ENCODE results near the gene TCTN1.
"Not testable (repeated sequence)": the region's sequence is repeated elsewhere in the genome, so short reads cannot be mapped to it uniquely, and the experiment has no call there.

The TCTN1 gene

DNA sequence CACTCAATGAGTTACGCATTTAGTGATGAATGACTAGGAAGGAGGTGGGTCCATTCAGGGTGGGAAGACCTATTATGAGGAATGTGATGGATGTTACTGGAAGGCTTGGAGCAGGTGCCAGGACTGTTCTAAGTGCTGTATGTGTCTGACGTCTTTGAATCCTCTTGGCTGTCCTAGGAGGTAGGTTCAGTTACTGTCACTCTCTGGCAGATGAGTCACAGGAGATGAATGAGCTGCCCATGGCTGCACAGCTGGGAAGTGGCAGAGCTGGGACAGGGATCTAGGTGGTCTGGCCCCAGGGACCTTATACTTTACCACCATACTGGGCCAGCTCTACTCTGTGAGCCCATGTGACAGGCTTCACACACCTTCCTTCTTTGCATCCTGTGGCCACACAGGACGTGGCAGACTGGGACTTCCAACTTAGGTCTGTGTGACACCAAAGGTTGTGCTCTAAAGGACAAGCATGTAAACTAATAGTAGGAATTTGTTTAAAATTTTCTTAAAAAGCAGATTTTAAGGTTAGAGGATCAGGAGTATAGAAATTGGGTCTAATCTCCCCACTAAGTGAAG, 24.0 kb downstream of the TCTN1 start:
- no peak overlapping the region for H3K27ac ChIP-seq
- TF ChIP-seq ZFX (IDR thresholded peaks at IDR 0.05), result no peak
- TF ChIP-seq, protein P1, sequence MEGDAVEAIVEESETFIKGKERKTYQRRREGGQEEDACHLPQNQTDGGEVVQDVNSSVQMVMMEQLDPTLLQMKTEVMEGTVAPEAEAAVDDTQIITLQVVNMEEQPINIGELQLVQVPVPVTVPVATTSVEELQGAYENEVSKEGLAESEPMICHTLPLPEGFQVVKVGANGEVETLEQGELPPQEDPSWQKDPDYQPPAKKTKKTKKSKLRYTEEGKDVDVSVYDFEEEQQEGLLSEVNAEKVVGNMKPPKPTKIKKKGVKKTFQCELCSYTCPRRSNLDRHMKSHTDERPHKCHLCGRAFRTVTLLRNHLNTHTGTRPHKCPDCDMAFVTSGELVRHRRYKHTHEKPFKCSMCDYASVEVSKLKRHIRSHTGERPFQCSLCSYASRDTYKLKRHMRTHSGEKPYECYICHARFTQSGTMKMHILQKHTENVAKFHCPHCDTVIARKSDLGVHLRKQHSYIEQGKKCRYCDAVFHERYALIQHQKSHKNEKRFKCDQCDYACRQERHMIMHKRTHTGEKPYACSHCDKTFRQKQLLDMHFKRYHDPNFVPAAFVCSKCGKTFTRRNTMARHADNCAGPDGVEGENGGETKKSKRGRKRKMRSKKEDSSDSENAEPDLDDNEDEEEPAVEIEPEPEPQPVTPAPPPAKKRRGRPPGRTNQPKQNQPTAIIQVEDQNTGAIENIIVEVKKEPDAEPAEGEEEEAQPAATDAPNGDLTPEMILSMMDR (conservative IDR thresholded peaks at IDR 0.05), result no peak

DNA sequence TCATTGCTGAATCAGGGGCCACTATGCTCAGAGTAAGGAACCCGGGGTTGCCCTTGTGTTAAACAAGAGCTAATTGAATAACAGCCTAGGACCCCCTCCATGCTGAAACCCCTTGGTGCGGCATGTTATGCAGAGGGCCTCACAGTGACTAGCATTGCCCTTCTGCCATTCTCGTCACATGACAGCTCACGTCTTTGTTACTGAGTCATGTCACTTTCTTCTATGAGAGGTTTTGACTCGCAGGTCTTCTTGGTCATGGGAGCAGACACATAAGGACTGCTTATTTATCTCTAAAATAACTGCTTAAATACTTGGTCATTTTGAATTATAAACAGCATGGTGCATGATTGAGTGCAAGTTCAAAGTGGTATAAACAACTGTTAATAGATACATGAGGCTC, 24.9 kb downstream of the TCTN1 start:
- TF ChIP-seq ZFX (IDR thresholded peaks at IDR 0.05), result no peak
- TF ChIP-seq, protein P1 (conservative IDR thresholded peaks at IDR 0.05), result no peak
- H3K27ac ChIP-seq, result no peak overlapping the region

DNA sequence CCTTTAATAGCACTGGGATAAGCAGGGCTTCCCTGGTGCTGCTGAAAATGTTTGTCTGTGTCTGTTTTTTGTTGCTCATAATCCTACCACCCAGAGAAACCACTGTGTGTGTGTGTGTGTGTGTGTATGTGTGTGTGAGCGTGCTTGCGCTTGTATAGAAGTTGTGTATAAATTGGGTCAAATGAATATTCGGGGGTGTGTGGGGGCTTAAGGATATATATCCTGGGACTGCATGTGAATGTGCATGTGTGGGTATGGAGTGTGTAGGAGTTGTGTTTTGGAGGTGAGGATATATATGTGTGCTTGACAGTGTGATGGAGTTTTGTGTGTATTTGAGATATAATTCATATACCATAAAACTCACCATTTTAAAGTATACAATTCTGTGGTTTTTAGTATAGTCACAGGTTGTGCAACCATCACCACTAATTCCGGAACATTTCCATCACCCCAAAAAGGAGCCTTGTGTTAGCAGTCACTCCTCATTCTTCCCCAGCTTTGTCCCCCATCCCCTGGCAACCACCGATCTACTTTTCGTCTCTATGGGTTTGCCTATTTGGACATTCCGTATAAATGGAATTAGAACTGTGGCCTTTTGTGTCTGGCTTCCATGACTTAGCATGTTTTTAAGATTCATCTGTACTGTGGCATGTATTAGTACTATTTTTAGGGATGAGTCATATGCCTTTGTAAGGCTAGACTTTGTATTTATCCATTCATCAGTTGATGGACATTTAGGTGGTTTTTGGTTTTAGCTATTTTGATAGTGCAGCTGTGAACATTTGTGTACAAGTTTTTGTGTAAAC, 25.6 kb downstream of the TCTN1 start:
- H3K27ac ChIP-seq, result no peak overlapping the region
- TF ChIP-seq, protein P1 (conservative IDR thresholded peaks at IDR 0.05), result no peak
- TF ChIP-seq ZFX (IDR thresholded peaks at IDR 0.05), result no peak

DNA sequence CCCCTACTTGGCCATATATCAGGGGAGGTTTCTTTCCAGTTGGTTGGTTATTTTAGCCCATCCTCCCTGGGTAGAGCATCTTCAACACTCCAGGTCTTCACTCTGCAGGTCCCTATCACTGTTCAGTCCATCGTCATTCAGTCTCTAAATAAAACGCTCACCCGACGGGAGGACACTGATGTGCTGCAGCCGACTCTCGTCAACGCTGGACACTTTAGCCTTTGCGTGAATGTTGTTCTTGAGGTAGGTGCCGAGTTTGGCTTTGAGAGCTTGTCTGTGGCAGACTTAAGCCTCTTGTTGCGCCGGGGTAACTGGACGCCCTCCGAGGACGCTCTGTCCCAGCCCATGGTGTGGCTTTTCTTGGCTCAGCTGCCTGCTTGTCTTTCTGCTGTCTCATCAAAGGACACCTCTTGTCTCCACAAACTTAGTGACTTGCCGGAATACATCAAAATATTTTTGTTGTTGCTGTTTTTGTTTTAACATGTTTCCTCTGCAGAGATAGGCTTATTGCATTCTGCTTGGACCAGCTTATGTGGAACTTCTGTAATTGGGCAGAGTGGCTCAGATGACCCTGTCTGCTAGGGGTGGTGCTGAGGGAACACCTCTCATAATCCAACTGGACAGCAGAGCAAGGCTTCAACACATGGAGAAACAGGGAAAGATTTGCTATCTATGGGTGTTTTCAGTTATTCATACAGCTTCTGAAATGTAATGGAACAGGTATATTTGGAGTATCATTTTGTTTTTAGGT, 26.5 kb downstream of the TCTN1 start:
- H3K27ac ChIP-seq, result no peak overlapping the region
- no peak for TF ChIP-seq ZFX (IDR thresholded peaks at IDR 0.05)
- TF ChIP-seq, protein P1 (conservative IDR thresholded peaks at IDR 0.05), result no peak

DNA sequence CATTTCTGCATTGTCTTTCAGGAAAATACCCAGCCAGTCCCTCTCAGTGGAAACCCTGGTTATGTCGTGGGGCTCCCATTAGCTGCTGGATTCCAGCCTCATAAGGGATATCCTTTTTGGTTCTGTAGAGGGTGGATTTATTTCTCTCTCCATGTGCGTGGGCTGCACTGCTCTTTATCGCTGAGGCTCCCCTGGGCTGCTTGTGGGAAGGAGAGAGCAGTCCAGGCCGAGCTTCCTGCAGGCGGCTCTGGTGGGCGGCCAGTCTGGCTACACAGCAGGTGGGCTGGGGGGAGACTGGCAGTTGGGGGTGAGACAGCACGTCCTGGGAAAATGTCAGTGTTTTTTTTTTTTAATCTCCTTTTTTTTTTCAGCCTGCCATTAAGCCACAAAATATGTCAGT, 27.6 kb downstream of the TCTN1 start:
- TF ChIP-seq ZFX (IDR thresholded peaks at IDR 0.05), result no peak
- TF ChIP-seq, protein P1 (conservative IDR thresholded peaks at IDR 0.05), result no peak
- no peak overlapping the region for H3K27ac ChIP-seq

DNA sequence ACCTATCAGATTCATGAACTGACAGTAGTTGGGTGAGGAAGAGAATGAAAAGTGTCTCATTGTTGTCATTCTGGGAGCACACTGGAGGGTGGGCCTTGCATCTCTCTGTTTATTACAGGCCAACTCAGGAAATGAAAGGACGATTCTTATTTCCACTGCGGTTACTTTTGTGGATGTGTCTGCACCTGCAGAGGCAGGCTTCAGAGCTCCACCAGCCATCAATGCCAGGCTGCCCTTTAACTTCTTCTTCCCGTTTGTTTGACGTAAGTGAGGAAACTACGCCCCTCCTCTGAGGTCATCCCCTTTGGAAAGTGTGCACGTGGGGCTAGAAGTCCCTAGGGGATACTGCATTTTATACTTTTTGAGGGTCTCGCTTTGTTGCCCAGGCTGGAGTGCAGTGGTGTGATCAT, 33.7 kb downstream of the TCTN1 start:
- no peak overlapping the region for H3K27ac ChIP-seq
- TF ChIP-seq, protein P1 (conservative IDR thresholded peaks at IDR 0.05), result no peak
- no peak for TF ChIP-seq ZFX (IDR thresholded peaks at IDR 0.05)

DNA sequence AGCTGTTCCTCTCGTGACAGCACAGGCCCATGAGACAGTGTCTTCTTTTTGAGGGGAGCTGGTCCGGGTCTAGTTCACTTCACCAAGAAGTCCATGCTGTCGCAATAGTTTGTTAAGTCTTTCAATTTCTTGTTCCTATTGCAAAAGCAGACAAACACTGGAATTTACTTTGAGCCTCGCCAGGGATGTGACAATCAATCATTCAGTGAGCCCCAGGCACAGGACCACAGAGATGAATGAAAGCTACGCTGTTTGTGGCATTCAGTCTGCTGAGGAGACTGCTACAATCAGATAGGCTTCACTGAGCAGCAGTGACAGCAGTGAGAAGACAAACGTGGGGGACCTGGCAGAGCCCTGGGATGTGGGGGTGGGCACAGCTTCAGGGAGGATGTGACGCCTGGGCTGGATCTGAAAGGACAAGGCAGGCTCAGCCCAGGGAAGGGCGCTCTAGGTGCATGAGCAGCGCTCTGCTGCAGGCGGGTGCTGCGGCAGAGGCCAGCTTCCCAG, 35.5 kb downstream of the TCTN1 start:
- no peak overlapping the region for H3K27ac ChIP-seq
- TF ChIP-seq, protein P1 (conservative IDR thresholded peaks at IDR 0.05), result no peak
- TF ChIP-seq ZFX (IDR thresholded peaks at IDR 0.05), result no peak

DNA sequence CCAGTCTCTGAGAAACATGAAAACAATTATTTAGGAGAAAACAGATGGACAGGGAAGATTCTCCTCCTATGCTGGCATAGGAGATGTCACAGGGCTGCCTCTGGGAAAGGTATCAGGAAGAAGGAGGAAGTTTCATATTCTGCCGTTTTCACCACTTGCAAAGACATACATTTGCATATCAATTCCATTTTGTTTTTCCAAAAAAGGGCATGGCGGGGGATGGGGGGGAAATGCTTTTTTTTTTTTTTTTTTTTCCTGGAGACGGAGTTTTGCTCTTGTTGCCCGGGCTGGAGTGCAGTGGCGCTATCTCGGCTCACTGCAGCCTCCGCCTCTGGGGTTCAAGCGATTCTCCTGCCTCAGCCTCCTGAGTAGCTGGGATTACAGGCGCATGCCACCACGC, 40.3 kb downstream of the TCTN1 start:
- not testable (repeated sequence) for H3K27ac ChIP-seq
